SW480 (cell line): ENCODE results near the gene C6.
"Not testable (repeated sequence)": the region's sequence is repeated elsewhere in the genome, so short reads cannot be mapped to it uniquely, and the experiment has no call there.

ENCODE experiments used
- DNase-seq: peaks from one replicate; pipeline ENCODE4 v3.0.0-alpha.2; 2016; ENCODE audit warnings: low spot score

The C6 gene

DNA sequence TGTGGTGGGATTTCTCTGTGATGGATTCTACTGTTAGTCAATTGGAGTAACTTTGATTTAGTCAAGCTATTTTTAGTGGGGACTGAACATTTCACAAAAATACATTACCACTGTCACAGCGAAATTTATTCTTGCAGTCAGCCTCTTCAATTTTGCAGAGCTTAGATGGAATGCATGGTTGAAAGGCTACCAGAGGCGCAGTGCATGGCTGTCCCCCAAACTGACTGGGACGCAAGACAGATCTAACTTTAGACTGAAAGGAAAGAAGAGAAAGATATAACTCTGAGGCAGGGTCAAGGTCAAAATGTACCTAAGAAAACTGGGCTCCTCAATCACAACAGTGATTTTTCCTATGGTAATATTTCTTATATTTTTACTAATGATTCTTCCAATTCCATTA, 13.7 kb downstream of the C6 start:
- DNase-seq, result no peak

DNA sequence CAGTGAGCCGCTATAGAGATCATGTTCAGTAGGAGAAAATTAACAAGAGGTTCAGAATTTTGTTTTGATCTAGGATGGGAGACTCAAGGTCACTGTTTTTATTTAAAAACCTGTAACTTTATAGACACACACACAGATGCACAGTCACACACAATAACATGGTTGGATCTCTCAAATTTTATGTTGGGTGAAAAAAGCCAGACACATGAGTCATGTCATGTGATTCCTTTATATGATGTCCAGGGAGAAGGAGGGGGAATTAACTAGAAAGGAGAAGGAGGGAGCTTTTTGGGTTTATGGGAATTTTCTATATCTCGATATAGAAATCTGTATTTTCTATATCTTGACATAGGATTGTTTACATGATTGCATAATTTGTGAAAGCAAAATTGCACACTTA, 17.1 kb downstream of the C6 start:
- no peak for DNase-seq

DNA sequence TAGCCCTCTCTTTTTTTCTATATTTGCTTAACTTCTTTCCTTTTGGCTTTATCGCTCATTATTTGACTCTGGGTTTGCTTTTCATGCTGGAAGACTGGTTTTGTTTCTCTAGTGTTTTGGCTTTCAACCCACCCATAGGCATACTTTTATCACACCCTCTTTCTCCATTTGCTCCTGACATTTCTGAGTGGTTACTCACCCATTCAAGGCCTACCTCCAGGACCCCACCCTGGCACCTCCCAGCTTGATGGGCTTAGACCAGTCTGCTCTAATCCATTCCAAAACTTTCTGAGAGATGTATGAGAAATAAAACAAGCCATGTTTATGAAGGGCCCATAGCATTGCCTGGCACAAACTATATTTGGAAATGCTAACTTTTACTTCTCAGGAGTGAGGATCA, 18.1 kb downstream of the C6 start:
- no peak for DNase-seq

DNA sequence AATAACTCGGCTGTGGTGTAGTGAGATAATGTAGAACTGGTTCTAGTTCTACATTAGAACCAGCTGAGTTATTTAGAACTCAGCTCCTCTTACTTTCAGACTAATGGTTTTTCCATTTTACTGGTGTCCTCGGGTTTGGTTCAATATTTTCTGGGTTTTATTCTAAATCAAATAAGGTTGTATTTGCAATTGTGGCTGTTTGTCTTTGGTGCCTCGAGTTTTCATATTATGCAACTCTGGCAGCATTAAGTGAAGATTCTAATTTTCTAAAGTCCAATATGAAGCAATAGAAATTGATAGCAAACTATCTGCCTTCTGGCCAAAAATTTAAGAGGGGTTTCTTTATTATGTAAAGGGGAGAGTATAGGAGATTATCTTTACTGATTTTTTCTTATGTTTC, 19.0 kb downstream of the C6 start:
- DNase-seq, result no peak

DNA sequence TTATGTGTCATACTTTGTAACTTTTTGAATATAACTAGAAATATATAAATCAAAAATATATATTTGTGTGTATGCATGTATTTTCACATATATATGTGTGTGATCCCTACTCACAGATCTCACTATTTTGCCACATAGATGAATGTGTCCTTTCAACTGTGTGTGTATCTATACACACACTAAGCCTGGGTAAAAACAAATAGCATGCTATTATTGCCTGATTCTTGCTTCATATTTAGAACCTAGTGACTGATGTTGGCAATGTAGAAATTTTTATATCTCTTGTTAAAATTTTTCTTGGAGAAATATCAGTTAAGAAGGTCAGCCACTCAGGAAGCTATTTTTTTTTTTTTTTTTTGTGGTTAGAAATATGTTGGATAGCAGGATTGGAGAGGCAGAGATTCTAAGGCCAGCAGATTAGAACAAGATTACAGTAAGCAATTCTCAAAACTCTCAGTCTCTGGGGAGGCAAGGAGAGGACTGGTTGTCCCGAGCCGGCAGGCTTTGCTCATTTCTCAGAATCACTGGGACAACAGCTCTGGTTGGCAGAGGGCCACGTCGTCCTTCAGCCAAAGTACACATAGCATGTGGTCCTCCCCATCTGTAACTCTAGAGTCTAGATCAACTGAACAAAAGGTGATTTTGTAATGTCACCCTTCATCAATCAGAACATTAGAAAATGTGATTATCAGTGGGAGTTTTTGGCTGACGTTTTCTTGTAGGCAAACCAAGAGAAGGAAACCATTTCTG, 19.7 kb downstream of the C6 start:
- DNase-seq, result no peak

DNA sequence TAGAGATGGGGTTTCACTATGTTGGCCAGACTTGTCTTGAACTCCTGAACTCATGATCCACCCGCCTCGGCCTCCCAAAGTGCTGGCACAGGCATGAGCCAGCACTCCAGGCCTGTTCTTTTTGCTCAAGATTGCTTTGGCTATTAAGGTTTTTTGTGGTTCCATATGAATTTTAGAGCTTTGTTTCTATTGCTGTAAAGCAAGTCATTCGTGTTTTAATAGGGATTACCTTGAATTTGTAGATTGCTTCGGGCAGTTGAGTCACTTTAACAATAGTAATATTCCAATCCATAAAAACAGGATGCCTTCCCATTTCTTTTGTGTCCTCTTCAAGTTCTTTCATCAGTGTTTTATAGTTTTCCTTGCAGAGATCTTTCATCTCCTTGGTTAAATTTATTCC, 22.1 kb downstream of the C6 start:
- no peak for DNase-seq

DNA sequence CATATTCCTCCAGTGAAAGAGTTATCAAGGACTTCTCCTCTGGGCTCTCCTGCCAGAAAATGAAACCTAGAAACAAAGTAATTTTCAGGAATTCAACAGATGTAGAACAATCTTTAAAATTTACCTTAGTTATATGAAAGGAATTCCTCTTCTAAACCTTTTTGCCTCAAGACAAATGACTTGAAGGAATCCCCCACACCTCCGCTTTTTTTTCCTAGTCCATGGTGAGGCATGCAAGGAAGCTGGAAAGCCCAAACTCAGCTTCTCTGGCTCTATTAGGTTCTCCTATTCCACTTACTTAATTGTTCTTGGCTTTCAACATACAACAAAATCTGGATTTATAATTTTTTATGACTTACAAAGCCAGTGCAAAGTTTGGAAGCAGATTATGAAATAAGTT, 27.2 kb downstream of the C6 start:
- no peak for DNase-seq

DNA sequence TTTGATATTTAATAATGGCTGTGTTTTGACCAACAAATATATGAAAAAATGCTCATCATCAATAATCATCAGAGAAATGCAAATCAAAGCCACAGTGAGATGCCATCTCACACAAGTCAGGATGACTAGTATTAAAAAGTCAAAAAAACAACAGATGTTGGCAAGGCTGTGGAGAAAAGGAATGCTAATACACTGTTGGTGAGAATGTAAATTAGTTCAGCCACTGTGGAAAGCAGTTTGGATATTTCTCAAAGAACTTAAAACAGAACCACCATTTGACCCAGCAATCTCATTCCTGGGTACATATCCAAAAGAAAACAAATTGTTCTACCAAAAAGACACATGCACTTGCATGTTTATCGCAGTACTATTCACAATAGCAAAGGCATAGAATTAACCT, 30.0 kb downstream of the C6 start:
- DNase-seq, result not testable (repeated sequence)

DNA sequence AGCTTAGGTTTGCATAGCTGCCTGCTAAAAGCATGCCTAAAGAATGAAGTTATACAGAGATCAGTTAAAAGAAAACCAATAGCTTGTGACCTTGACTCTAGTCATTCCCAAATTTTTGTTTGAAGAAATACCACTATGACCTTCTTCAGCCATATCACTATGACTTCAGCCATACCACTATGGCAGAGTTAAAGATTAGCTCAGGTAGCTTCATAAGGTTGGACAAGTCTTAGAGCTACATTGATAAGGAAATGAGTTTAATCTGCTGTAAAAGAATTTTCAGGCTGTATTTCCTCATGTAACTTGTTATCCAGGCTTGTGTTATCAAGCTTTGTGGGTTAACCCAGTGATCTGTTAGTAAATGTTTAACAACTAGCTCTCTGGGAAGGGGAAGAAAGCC, 30.7 kb downstream of the C6 start:
- no peak for DNase-seq

DNA sequence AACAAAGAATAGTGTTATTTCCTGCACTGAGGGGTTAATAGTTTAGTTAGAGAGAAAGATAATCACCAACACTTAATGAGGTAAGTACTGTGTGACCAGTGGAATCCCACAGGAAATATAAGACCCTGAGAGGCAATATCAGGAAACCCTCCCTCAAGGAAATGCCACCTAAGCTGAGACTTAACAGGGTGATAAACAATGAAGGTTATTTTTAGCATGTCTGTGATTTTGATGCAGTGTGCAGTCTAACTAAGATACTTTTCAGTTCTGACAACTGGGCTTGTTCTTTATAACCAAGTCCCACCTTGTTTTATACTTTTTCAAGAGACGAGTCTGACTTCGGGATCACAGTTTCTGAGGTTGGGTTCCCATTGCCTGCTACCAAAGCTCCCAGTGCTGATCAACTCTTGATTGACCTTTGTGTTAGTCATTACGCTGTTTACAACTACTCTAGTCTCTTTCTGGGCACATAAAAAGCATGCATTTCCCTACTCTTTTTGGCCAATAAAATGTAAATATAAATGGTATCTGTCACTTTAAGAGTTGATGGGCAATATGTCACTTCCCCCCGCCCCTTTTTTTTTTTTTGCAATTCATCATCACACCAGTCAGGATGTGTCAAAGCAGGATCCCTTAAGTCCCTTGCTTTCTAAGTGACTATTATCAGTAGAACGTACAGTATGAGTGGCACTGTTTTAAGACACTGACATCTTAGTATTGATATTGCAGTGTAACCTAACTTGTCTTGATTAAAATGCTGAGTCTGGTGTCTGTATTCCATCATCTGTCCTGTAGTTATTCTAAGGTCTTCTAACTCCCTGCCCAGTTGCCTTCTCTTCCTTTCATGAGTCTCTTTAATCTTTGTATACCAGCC, 31.4 kb downstream of the C6 start:
- no peak for DNase-seq

DNA sequence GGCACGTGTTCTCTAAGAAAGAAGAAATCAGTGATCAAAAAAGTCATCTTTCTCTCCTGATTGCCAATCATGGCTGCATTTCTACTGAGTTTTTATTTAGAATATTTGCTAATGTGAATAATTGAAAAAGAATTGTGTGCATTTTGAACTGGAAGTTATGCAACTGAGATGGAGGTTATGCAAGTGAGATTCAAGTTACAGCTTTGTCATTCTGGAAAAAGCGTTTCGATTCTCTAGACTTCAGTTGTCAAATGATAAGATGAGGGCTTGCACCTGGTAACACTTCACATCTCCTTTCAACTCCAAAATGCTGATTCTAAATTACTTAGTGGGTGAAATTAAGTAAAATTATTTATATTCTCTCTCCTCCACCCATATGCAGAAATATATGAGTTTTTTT, 36.4 kb downstream of the C6 start:
- no peak for DNase-seq

DNA sequence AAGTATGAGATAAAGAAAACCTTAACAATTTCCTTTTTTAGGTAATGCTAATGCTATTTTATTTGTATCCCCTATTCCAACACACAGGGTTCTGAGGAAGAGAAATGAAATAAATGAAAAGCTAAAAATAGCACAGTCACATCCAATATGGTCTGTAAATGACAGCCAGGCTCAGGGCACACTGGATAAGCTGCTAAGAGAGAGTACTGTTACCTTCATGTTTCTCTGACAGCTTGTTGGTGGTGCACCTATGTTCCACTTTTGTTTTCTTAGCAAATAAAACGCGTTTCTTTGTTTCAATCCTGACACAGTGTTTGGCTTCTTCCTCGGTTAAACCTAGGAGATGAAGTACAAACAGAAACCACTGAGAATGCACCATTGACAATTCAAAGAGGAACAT, 41.3 kb downstream of the C6 start:
- DNase-seq, result no peak

DNA sequence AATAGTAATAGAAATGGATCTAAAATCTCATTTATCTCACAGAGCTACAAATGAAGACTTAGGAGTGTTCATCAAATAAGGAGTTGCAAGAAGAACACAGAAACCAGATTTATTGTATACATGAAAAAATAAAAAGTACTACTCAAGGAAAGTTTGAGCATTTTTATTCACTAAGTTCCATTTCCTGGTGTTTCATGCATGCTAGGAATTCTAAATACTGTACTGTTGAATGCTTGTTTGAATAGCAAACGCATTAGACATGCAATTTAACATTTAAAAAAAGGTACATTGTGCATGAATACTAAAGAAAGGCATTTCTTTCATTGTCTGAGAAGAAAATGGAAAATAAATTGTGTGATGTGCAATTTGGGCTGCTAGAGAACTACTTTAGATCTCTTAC, 52.1 kb downstream of the C6 start:
- DNase-seq, result no peak

DNA sequence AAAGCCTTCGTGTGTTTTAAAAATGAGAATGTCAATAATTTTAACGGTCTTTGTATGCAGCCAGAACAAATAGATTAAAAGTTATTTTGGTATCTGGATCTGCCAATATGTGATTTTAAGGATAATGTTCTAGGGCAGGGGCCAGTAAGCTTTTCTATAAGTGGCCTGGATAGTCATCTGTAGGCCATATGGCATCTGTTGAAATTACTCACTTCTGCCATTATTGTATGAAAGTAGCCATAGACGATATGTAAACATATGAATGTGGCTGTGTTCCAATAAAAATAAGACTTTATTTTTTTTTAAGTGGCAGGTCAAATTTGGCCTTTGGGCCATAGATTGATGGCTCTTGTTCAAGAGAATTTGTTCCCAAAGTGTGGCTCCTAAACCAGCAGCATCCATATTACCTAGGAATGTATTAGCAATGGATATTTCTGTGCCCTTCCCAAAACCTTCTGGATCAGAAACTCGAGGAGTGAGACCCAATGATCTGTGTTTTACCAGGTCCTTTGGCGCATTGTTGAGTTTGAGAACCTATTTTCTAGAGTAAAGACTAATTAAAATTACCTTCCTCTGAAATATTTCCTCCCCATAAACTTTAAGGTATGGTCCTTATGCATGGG, 55.9 kb downstream of the C6 start:
- DNase-seq, result no peak

DNA sequence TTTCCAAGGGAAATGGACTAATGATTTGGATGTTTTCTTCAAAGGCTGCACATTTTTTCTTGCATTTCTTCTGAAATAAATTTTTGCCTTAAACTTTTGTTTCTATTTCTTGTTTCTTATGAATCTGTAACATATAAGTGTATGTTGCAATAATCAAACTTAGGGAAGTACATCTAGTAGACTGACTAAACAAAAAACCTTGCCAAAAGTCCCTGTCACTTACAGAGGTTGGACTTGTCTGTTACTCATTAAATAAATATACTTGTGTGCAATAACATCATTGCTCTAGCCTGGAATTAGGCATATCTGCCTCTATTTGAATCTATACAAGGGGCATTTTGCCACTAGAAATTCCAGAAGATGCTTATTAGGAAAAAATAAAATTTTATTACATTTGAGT, 56.6 kb downstream of the C6 start:
- no peak for DNase-seq

DNA sequence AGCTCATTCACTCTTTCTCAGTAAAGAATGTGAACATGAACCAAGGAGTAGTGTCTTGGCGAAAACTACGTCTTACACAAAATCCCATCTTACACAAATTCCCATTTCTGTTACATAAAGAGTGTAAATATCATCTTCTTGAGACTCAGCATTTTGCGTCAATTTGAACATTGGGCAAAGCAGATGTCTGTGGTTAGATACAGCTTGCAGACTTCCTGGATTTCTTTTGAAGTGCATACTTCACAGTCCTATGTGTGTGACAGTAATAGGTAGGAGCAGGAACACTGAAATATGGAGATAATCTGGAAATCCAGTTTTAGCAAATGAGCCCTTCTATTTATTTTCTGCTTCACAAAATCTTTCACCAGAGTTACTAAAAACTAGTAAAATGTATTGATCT, 58.8 kb downstream of the C6 start:
- peak; percentile 2 for DNase-seq

DNA sequence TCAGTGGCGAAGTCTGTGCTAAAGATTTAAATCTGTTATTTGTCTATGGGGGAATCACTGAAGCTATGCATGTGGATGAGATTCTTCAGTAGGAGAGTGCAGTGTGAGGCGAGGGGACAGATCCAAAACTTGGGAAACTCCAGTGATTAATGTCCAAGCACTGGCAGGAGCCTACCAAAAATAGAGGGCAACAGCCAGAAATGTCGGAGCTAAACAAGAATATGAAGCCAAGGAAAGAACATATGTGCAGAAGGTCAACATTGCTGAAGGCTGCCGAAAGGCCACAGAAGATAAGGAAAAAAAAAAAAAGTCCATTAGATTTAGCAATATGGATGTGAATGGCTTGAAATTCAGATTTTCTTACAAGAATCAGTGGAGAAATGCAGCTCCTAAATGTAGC, 61.8 kb downstream of the C6 start:
- no peak for DNase-seq

DNA sequence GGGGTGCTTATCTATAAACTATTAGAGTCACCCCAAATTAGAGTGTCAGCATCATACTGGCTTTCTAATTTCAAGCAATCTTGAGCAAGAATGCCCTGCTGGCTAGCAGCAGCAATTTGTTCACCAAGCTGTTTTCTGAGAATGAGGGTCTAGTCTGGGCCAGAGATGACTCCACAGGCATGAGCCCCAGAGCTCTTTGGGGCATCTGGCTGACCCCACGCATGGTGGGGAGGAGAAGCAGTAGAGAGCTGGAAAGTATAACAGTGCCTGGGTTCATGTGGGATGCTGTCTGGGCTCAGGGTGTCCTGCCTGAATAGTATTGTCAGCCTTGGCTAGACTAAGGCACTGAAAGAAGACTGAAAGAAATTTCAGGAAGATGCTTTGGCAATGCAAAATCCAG, 64.9 kb downstream of the C6 start:
- DNase-seq, result no peak

DNA sequence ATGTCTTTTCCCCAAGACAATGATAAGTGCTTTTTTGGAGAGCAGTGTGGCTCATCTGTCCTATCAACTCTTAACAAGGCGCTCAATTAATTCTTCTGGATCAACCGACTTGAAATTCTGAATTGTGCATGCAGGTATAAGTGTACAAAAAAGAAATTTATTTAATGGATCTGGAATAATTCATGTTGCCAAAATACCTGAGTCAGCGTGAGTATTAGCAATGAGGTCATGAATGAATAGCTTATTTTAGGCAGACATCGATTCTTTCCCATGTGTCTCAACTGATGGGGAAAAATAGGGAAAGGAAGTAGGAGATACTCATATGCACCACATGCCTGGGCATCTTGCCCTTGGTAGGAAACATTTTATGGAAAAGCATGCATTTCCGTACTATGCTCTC, 68.0 kb downstream of the C6 start:
- DNase-seq, result no peak

DNA sequence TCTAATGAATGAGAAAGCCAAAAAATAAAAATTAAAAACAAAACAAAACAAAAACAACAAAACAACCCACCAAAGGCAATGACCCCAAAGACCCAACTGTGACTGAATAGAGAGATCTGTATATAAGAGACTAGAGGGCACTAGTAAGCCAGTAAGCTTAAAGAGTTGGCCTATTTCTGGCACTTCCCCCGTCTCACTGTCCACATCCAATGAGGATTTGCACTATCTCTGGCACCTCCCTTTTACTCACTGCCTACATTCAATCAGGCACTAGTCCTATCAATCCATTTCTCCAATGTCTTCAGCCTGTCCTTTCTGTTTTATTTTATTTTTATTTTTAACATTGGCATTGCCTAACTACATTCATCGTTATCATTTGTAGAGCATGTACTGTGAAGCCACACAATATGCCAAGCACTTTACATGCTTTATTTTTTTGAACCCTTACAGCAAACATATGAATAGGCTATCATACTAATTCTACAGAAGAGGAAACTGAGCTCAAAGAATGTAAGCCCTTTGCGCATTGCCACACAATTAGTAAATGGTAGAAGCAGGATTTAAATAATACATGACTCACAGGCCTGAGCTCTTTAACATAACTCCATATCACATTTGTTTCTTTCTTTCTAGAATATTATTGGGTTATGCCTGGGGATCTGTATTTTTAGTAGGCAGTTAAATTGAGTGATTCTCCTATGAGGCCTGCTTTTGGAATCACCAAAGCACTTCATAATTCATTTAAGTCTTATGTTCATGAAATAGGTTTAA, 70.0 kb downstream of the C6 start:
- no peak for DNase-seq

DNA sequence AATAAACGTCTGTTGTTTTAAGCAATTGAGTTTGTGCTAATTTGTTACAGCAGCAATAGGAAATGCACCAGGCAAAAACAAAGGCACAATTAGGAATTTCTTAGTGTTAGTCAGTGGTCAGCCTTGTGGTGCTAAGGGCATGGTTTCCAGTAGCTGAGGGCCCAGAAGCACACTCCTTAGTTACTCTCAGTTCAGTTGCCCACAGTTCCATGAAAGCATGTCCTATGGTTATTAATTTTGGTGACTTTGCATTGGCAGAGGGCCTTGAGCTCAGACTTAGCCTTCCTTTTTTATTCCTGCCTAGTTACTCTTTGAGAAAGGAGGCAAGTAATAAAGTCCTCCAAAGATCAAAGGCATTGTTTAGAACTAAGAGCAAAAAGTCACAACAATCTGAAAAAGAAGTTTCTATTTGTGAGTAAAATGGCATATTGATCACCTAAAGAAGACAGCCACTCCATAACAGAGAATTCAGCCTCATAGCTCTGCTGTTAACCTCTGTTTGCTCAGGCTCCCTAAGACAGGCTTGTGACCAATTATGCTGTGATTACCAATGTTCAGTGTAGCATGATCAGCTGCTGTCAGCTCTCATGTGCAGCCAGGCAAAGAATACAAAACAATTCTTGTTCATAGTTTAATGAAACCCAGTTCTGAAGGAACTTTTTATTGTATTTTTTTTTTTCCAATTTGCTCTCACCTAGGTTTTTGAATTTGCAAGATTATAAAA, 85.2 kb downstream of the C6 start:
- DNase-seq, result no peak

DNA sequence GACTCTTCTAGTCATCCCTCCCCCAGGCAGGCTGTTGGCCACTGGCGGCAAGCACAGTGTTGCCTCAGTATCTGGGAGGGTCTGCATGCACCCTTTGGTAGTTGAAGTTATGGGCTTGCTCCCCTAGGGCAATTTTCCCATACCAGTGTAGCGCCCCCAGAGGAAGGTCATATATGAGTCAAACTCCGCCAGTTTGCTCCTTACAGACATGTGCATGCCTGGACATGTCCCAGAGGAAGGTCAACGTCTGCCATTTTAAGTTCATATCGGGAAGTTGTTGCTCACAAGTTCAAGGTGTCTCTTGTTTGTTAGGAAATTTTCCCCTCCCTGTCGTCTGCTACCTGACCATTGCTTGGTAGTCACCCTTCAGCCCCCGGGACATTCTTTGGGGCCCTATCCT, 90.9 kb downstream of the C6 start:
- no peak for DNase-seq
